SK-N-SH (cell line): Measurements from ENCODE around the gene SZRD1. TPM values are rescaled to one million over a fixed set of nuclear protein-coding genes. Genes with fewer than 3 reads are reported as not detected.
A peak's percentile ranks its signal among the peaks of the same experiment; 100 is the strongest.

Experiments used
- CTCF ChIA-PET: fragments of 300-600, 350-600 bp; formaldehyde crosslinking; extraction: SDS; loops from one replicate; lab custom pipeline; 2021; lab: Yijun Ruan, JAX
- POLR2A ChIA-PET: fragments of 350-600 bp; sonication (Branson Sonifier 250); formaldehyde crosslinking; extraction: SDS; loops from one replicate; lab custom pipeline; 2020; ENCODE audit warnings: antibody characterized with exemption, inconsistent platforms; lab: Yijun Ruan, JAX
- DNase-seq: peaks from one replicate; pipeline ENCODE4 v3.0.0; 2012
- H2AFZ ChIP-seq: fragments of 200-600 bp; sonication (generic); 2 replicates; pipeline ENCODE4 v1.8.1; 2016; ENCODE audit warnings: antibody characterized with exemption, mild to moderate bottlenecking, low read depth
- H3F3A ChIP-seq: fragments of 200-600 bp; sonication (generic); replicated peaks from 2 replicates; pipeline ENCODE3; 2016; ENCODE audit warnings: antibody characterized with exemption, mild to moderate bottlenecking; ENCODE audit not compliant: insufficient read depth
- H3K27ac ChIP-seq, 2 experiments: fragments of 200-500 bp in 1 of 2; fragments of 200-600 bp in 1 of 2; sonication (Bioruptor generic) in 1 of 2; sonication (generic), shearing (Covaris generic) in 1 of 2; 2 replicates each; pipeline versions ENCODE4 v1.5.1 to v1.6.1; 2014 to 2016; ENCODE audit warnings: low read depth in 2 of 2, inconsistent platforms in 1 of 2, low read length in 1 of 2, mild to moderate bottlenecking in 1 of 2, mixed read lengths in 1 of 2
- H3K27me3 ChIP-seq: fragments of 200-600 bp; sonication (generic), shearing (Covaris generic); 2 replicates; pipeline ENCODE4 v1.6.1; 2016; ENCODE audit warnings: mixed run types; ENCODE audit not compliant: insufficient read depth
- H3K36me3 ChIP-seq, 2 experiments: fragments of 200-500 bp in 1 of 2; fragments of 200-600 bp in 1 of 2; sonication (Bioruptor generic) in 1 of 2; sonication (generic) in 1 of 2; replicated peaks in 1 of 2; 2 replicates each; pipeline versions ENCODE3 to v1.5.1; 2014 to 2016; ENCODE audit warnings: low read length in 1 of 2, mild to moderate bottlenecking in 1 of 2; ENCODE audit not compliant: insufficient read depth in 2 of 2, control insufficient read depth in 1 of 2
- H3K4me1 ChIP-seq, 2 experiments: fragments of 200-500 bp in 1 of 2; fragments of 200-600 bp in 1 of 2; sonication (Bioruptor generic) in 1 of 2; sonication (generic), shearing (Covaris generic) in 1 of 2; 2 replicates each; pipeline versions ENCODE4 v1.5.1 to v1.6.1; 2014 to 2016; ENCODE audit warnings: low read depth in 1 of 2, low read length in 1 of 2, mixed run types in 1 of 2; ENCODE audit not compliant: insufficient read depth in 2 of 2, control insufficient read depth in 1 of 2
- H3K4me2 ChIP-seq: fragments of 200-600 bp; sonication (generic), shearing (Covaris generic); 2 replicates; pipeline ENCODE4 v1.6.1; 2017; ENCODE audit warnings: mixed run types
- H3K4me3 ChIP-seq, 2 experiments: fragments of 200-500 bp in 1 of 2; fragments of 200-600 bp in 1 of 2; sonication (Bioruptor generic) in 1 of 2; sonication (generic), shearing (Covaris generic) in 1 of 2; 2 replicates each; pipeline versions ENCODE4 v1.5.1 to v1.8.1; 2014 to 2016; ENCODE audit warnings: low read depth in 2 of 2, inconsistent platforms in 1 of 2, low read length in 1 of 2, mild to moderate bottlenecking in 1 of 2, mixed read lengths in 1 of 2, moderate library complexity in 1 of 2
- H3K79me2 ChIP-seq: fragments of 200-600 bp; sonication (generic); 2 replicates; pipeline ENCODE4 v1.8.1; 2017; ENCODE audit warnings: mild to moderate bottlenecking; ENCODE audit not compliant: insufficient read depth
- H3K9ac ChIP-seq: fragments of 200-600 bp; sonication (generic); 2 replicates; pipeline ENCODE4 v1.6.1; 2017; ENCODE audit warnings: mixed run types
- H3K9me2 ChIP-seq: fragments of 200-600 bp; sonication (generic); 2 replicates; pipeline ENCODE4 v1.6.1; 2017; ENCODE audit warnings: mixed run types
- H3K9me3 ChIP-seq: fragments of 200-600 bp; sonication (generic); 2 replicates; pipeline ENCODE4 v1.6.1; 2017; ENCODE audit warnings: mixed run types, mild to moderate bottlenecking, moderate library complexity
- H4K20me1 ChIP-seq: fragments of 200-600 bp; sonication (generic); 2 replicates; pipeline ENCODE4 v1.6.1; 2017; ENCODE audit warnings: mild to moderate bottlenecking, mixed run types; ENCODE audit not compliant: insufficient read depth
- ELF1 ChIP-seq: IDR thresholded peaks from 2 replicates; pipeline ENCODE4 v1.4.0; 2012
- EZH2phosphoT487 ChIP-seq: fragments of 200-600 bp; sonication (generic); IDR thresholded peaks from 2 replicates; pipeline ENCODE4 v1.6.1; 2017; ENCODE audit warnings: low read depth, mixed run types, mild to moderate bottlenecking, antibody characterized with exemption, moderate library complexity, borderline replicate concordance
- FOSL2 ChIP-seq: IDR thresholded peaks from 2 replicates; pipeline ENCODE4 v1.4.0; 2012; ENCODE audit warnings: low read depth, mild to moderate bottlenecking, moderate library complexity, borderline replicate concordance
- FOXJ3 ChIP-seq: sonication (generic); formaldehyde crosslinking; IDR thresholded peaks from 2 replicates; pipeline ENCODE4 v1.5.1; 2020; ENCODE audit warnings: mild to moderate bottlenecking, missing genetic modification reagents
- IRF3 ChIP-seq: fragments of 150-350 bp; IDR thresholded peaks from 2 replicates; pipeline ENCODE4 v1.6.1; 2016; ENCODE audit warnings: mild to moderate bottlenecking, low read depth, low read length
- JUND ChIP-seq: IDR thresholded peaks from 2 replicates; pipeline ENCODE4 v1.4.0; 2012
- MEF2A ChIP-seq: IDR thresholded peaks from 2 replicates; pipeline ENCODE4 v1.4.0; 2012; ENCODE audit warnings: low read depth, borderline replicate concordance
- NFIC ChIP-seq: IDR thresholded peaks from 2 replicates; pipeline ENCODE4 v1.4.0; 2012; ENCODE audit warnings: borderline replicate concordance
- RAD21 ChIP-seq: IDR thresholded peaks from 2 replicates; pipeline ENCODE4 v1.6.1; 2012; ENCODE audit warnings: mild to moderate bottlenecking, low read length
- RFX5 ChIP-seq: IDR thresholded peaks from 2 replicates; pipeline ENCODE4 v1.6.1; 2012; ENCODE audit warnings: mild to moderate bottlenecking, improper control_type of control experiment, low read length
- SIN3A ChIP-seq: IDR thresholded peaks from 2 replicates; pipeline ENCODE4 v1.6.1; 2012; ENCODE audit warnings: low read depth, mild to moderate bottlenecking, low read length, moderate library complexity, borderline replicate concordance
- SMC3 ChIP-seq: IDR thresholded peaks from 2 replicates; pipeline ENCODE4 v1.6.1; 2012; ENCODE audit warnings: low read depth, low read length, improper control_type of control experiment
- TAF1 ChIP-seq: IDR thresholded peaks from 2 replicates; pipeline ENCODE4 v1.6.1; 2012; ENCODE audit warnings: low read depth, mild to moderate bottlenecking, low read length, moderate library complexity, borderline replicate concordance
- TCF12 ChIP-seq: IDR thresholded peaks from 2 replicates; pipeline ENCODE4 v1.4.0; 2012
- WGBS: methylation state at CpG from one replicate; pipeline ENCODE4 v1.1.6; 2017; ENCODE audit warnings: low lambda C conversion rate; 5-methylcytosine and 5-hydroxymethylcytosine counted together
- polyA plus RNA-seq, 3 experiments: library from polyadenylated mRNA; depleted of rRNA; stranded (reverse); fragments of >200 nt; gene quantifications; 2 replicates each; pipeline ENCODE4 v1.2.3, GENCODE V29; 2012
- TF ChIP-seq, protein P1 (sequence below): IDR thresholded peaks from 2 replicates; pipeline ENCODE4 v1.4.0; 2012; ENCODE audit warnings: low read depth

Gene SZRD1
- polyA plus RNA-seq, 1 of the 3 experiments (the other 2 are of a cell fraction) = 119 TPM

DNA sequence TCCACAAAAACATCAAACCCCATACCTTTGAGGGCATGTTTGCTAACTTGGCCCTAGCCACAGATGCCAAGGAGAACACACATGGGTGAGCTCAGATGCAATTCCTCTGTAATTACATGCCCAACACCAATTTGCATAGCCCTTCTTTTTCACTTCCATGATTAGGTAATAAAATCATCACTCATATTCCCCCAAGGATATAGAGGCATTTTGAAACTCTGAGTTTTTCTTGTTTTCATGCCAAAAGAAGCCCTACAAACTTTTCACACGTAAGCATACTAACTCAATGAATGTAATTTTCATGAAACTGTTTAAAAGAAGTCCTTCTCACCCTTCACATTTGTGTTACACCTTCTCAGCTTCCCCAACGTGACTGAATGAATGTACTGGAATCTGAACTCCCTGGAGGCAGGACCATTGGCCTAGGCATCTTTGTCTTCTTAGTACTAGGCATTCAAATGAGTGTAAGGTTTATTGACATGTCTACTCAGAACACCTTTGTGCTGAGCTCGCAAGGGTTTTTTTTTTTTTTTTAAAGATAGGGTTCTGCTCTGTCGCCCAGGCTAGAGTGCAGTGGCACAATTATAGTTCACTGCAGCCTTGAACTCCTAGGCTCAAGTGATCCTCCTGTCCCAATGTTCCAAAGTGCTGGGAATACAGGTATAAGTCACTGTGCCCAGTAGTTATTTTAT is 45.7 kb upstream of the SZRD1 start (continued):
- TF ChIP-seq RAD21 = no peak
- TF ChIP-seq TAF1 = no peak
- no peak for TF ChIP-seq ELF1
- TF ChIP-seq TCF12 = no peak
- TF ChIP-seq RFX5 = no peak
- TF ChIP-seq, all 33 proteins: peak for 0

DNA sequence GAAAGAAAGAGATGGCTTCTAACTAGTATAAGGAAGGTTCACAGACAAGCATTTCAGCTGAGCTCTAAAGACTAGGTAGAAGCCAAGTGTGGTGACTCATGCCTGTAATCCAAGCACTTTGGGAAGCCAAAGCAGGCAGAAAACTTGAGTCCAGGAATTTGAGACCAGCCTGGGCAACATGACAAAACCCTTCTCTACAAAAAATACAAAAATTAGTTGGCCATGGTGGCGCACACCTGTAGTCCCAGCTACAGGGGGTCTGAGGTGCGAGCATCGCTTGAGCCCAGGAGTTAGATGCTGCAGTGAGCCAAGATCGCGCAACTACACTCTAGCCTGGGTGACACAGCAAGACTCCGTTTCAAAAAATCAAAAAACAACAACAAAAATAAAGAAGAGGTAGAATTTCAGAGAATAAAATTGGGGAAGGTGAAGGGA is 42.6 kb upstream of the SZRD1 start:
- H3K9ac ChIP-seq = no peak overlapping the region
- H3K79me2 ChIP-seq = peaks cover 93% of the 10 kb centered on the region
- H3K9me2 ChIP-seq = no peaks in the 10 kb centered on the region
- no peak overlapping the region for H3K4me3 ChIP-seq
- no peak overlapping the region for H2AFZ ChIP-seq
- POLR2A ChIA-PET = no interaction called here
- peak overlapping the region in 1 of 2 experiments; percentile 67; a peak in 1 of 4 replicates for H3K27ac ChIP-seq
- peaks cover 17% of the 10 kb centered on the region for H3F3A ChIP-seq
- no peak for DNase-seq
- H3K4me2 ChIP-seq = no peak overlapping the region
- no peaks in the 10 kb centered on the region for H3K9me3 ChIP-seq
- no peaks in the 10 kb centered on the region for H3K27me3 ChIP-seq
- WGBS = 86% methylated on average over 6 of the region's 6 CpGs
- H4K20me1 ChIP-seq = peaks cover 24% of the 10 kb centered on the region
- H3K36me3 ChIP-seq = no peaks in the 10 kb centered on the region
- peaks cover 0 to 6% of the 10 kb centered on the region in 2 experiments; a peak in 2 of 4 replicates for H3K4me1 ChIP-seq
- TF ChIP-seq SMC3 = no peak
- peak; percentile 21; the same call in 1 of the 2 replicates for TF ChIP-seq TCF12
- no peak for TF ChIP-seq SIN3A
- TF ChIP-seq IRF3 = no peak
- no peak for TF ChIP-seq TAF1
- TF ChIP-seq RAD21 = no peak
- peak; percentile 78 for TF ChIP-seq JUND
- peak; percentile 79 for TF ChIP-seq FOSL2
- TF ChIP-seq, protein P1, sequence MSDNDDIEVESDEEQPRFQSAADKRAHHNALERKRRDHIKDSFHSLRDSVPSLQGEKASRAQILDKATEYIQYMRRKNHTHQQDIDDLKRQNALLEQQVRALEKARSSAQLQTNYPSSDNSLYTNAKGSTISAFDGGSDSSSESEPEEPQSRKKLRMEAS = no peak
- TF ChIP-seq EZH2phosphoT487 = no peak
- no peak for TF ChIP-seq FOXJ3 (CRISPR knock-in tag)
- no peak for TF ChIP-seq MEF2A
- no peak for TF ChIP-seq NFIC
- CTCF ChIA-PET = interaction anchor here (1.1 to 1.4 kb wide), 3 partner anchors 9 to 38 kb away, joined by 3 to 5 read pairs (median 4); no protein-coding TSS in a partner anchor
